ENCODE data around the gene RUNX2. TPM values are rescaled to one million over a fixed set of nuclear protein-coding genes. Genes with fewer than 3 reads are reported as not detected.

Gene RUNX2
- polyA plus RNA-seq, 1 donor from 2014 or later, result not detected

- H3K9me3 ChIP-seq (ENCODE audit: low read length), result no peaks in the 10 kb centered on the region
- H2AFZ ChIP-seq (ENCODE audit: low read depth, low read length), result no peak overlapping the region
- no peak overlapping the region for H3K9ac ChIP-seq (ENCODE audit: low read length)
- H3K27ac ChIP-seq (ENCODE audit: low read length), result no peak overlapping the region
- no peaks in the 10 kb centered on the region for H3K27me3 ChIP-seq (ENCODE audit: insufficient read depth, low read depth, low read length)
- H3K4me2 ChIP-seq (ENCODE audit: low read length), result no peak overlapping the region
- no peak overlapping the region for H3K4me3 ChIP-seq (ENCODE audit: low read length)
- no peaks in the 10 kb centered on the region for H3K36me3 ChIP-seq (ENCODE audit: insufficient read depth, low read length)
- no peak for TF ChIP-seq MXI1 (conservative IDR thresholded peaks at IDR 0.05; ENCODE audit: poor library complexity, severe bottlenecking)
- no peak for TF ChIP-seq CTCF (IDR thresholded peaks at IDR 0.05; ENCODE audit: poor library complexity, severe bottlenecking)
- no peak for TF ChIP-seq EP300 (conservative IDR thresholded peaks at IDR 0.05; ENCODE audit: poor library complexity, severe bottlenecking)
- TF ChIP-seq, protein P1, sequence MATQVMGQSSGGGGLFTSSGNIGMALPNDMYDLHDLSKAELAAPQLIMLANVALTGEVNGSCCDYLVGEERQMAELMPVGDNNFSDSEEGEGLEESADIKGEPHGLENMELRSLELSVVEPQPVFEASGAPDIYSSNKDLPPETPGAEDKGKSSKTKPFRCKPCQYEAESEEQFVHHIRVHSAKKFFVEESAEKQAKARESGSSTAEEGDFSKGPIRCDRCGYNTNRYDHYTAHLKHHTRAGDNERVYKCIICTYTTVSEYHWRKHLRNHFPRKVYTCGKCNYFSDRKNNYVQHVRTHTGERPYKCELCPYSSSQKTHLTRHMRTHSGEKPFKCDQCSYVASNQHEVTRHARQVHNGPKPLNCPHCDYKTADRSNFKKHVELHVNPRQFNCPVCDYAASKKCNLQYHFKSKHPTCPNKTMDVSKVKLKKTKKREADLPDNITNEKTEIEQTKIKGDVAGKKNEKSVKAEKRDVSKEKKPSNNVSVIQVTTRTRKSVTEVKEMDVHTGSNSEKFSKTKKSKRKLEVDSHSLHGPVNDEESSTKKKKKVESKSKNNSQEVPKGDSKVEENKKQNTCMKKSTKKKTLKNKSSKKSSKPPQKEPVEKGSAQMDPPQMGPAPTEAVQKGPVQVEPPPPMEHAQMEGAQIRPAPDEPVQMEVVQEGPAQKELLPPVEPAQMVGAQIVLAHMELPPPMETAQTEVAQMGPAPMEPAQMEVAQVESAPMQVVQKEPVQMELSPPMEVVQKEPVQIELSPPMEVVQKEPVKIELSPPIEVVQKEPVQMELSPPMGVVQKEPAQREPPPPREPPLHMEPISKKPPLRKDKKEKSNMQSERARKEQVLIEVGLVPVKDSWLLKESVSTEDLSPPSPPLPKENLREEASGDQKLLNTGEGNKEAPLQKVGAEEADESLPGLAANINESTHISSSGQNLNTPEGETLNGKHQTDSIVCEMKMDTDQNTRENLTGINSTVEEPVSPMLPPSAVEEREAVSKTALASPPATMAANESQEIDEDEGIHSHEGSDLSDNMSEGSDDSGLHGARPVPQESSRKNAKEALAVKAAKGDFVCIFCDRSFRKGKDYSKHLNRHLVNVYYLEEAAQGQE (IDR thresholded peaks at IDR 0.05; ENCODE audit: borderline replicate concordance), result no peak
- no peaks in the 10 kb centered on the region for H3F3A ChIP-seq (ENCODE audit: insufficient read depth, low read length, poor library complexity, severe bottlenecking)
- H4K20me1 ChIP-seq (ENCODE audit: insufficient read depth), result no peaks in the 10 kb centered on the region
- no peaks in the 10 kb centered on the region for H3K79me2 ChIP-seq (replicated peaks; ENCODE audit: insufficient read depth, low read length)
- peaks cover 3% of the 10 kb centered on the region for H3K9me2 ChIP-seq (ENCODE audit: insufficient read depth, low read length)
Measured at GRCh38 chr6:45469663-45470062, 141.5 kb downstream of the RUNX2 start.

DNA sequence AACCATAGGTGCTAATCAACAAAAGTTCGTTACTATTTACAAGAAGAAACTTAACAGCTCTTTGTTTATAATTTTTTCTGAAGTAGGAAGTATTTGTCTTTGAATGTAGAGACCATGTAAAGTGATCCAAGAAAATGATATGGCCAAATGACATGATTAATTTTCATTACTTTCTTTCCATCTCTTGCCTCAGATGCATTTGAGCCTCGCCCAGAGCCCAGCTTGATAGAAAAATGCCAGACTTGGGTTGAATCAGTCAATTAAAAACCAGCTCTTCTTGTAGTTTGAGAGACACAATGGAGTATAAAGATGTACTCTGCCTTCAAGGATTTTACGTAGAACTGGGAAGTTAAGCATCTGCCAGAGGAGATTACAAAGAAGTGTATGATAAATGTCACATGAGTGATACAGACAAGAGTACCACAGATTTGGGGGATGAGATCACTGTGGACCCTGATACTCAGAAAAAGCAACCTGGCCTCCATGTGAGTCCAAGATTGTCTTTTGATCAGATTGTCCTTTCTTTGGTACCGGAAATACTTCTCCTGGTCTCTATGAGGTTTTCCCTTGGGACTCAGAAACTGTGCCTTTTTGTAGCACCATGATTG is 142.1 kb downstream of the RUNX2 start:
- Histone ChIP-seq H2AFZ (ENCODE audit: low read depth, low read length) (no peak overlapping the region), H3K27me3 (ENCODE audit: insufficient read depth, low read depth, low read length) (no peaks in the 10 kb centered on the region), H3K27ac (ENCODE audit: low read length) (no peak overlapping the region), H3K9me3 (ENCODE audit: low read length) (no peaks in the 10 kb centered on the region), H3K79me2 (replicated peaks; ENCODE audit: insufficient read depth, low read length) (no peaks in the 10 kb centered on the region), H3K4me3 (ENCODE audit: low read length) (no peak overlapping the region), H3K9me2 (ENCODE audit: insufficient read depth, low read length) (peaks cover 3% of the 10 kb centered on the region), H3K4me2 (ENCODE audit: low read length) (no peak overlapping the region), H4K20me1 (ENCODE audit: insufficient read depth) (no peaks in the 10 kb centered on the region), H3K36me3 (ENCODE audit: insufficient read depth, low read length) (no peaks in the 10 kb centered on the region), H3K9ac (ENCODE audit: low read length) (no peak overlapping the region), H3F3A (ENCODE audit: insufficient read depth, low read length, poor library complexity, severe bottlenecking) (no peaks in the 10 kb centered on the region)
- no peak for TF ChIP-seq SMC3 (conservative IDR thresholded peaks at IDR 0.05; ENCODE audit: poor library complexity)
- TF ChIP-seq MXI1 (conservative IDR thresholded peaks at IDR 0.05; ENCODE audit: poor library complexity, severe bottlenecking), result no peak
- TF ChIP-seq, protein P1 (IDR thresholded peaks at IDR 0.05; ENCODE audit: borderline replicate concordance), result no peak
- no peak for TF ChIP-seq POLR2AphosphoS5 (IDR thresholded peaks at IDR 0.05)
- TF ChIP-seq EZH2 (IDR thresholded peaks at IDR 0.05; ENCODE audit: borderline replicate concordance, insufficient read depth, low read length, poor library complexity, severe bottlenecking), result no peak
- TF ChIP-seq RAD21 (conservative IDR thresholded peaks at IDR 0.05), result no peak
- no peak for TF ChIP-seq TAF1 (IDR thresholded peaks at IDR 0.05; ENCODE audit: low read depth)
- no peak for TF ChIP-seq CTCF (IDR thresholded peaks at IDR 0.05; ENCODE audit: poor library complexity, severe bottlenecking)
- TF ChIP-seq EP300 (conservative IDR thresholded peaks at IDR 0.05; ENCODE audit: poor library complexity, severe bottlenecking), result no peak
